T-helper 2 cell treated with Interferon-gamma antibody and Interleukin-4, amounts not matched to agents 5 μg/mL and 100 μg/mL, for 36 hours (primary cell): Measurements from ENCODE around the gene ZNF732.
"Not testable (repeated sequence)": the region's sequence is repeated elsewhere in the genome, so short reads cannot be mapped to it uniquely, and the experiment has no call there.

Source experiments
- DNase-seq: peaks from one replicate; pipeline ENCODE4 v3.0.0; 2021; ENCODE audit warnings: low spot score
- H3K27ac Mint-ChIP-seq: one replicate; pipeline ENCODE4 v1.8.0; 2021; ENCODE audit warnings: mild to moderate bottlenecking, mixed read lengths
- H3K27me3 Mint-ChIP-seq: one replicate; pipeline ENCODE4 v1.8.0; 2021; ENCODE audit warnings: low read depth, mixed read lengths
- H3K36me3 Mint-ChIP-seq: one replicate; pipeline ENCODE4 v1.8.0; 2021; ENCODE audit warnings: low read depth, mixed read lengths
- H3K4me1 Mint-ChIP-seq: one replicate; pipeline ENCODE4 v1.8.0; 2021; ENCODE audit warnings: low read depth, mixed read lengths
- H3K4me3 Mint-ChIP-seq: one replicate; pipeline ENCODE4 v1.8.0; 2022; ENCODE audit warnings: mild to moderate bottlenecking, moderate library complexity, mixed read lengths
- H3K9me3 Mint-ChIP-seq: one replicate; pipeline ENCODE4 v1.8.0; 2021; ENCODE audit warnings: mixed read lengths

The ZNF732 gene

DNA sequence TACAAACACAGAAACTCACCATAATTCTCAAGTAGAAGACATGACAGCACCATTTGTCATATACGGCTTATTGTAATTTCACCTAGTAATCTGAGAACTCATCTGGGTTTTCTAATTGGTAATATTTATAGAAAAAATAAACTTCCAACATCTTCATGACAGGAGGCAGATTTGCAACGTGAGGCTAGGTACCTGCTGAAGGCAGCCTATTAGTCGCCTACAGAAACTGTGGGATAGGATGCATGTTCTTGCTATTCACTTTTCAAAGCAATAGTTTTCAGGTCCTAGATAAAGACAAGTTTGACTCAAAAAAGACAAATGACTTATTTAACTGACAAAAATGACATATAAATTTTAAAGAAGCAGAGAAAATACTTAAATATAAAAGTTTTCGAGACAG is 2.9 kb downstream of the ZNF732 start:
- H3K4me1 Mint-ChIP-seq, result no peaks in the 10 kb centered on the region
- no peak overlapping the region for H3K4me3 Mint-ChIP-seq
- H3K36me3 Mint-ChIP-seq, result no peaks in the 10 kb centered on the region
- no peak overlapping the region for H3K27ac Mint-ChIP-seq
- peaks cover 52% of the 10 kb centered on the region for H3K9me3 Mint-ChIP-seq
- DNase-seq, result no peak
- H3K27me3 Mint-ChIP-seq, result no peaks in the 10 kb centered on the region

DNA sequence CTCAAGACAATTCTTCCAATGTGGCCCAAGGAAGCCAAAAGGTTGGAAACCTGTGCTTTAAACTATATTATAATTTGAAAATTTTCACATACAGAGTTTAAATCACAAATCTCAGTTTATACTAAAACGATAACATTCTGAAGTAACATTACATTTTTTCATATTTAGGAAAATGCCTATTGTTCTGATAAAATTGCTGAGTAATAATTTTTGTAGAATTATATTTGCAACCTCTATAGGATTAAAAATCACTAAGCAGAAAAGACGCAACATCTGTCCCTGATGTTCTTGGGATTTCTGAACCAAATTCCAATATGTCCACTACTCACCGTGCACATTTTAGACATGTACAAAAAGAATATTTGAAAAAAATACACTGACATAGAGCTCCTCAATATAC is 10.5 kb downstream of the ZNF732 start:
- Mint-ChIP-seq H3K36me3 (no peaks in the 10 kb centered on the region), H3K4me3 (no peak overlapping the region), H3K9me3 (peaks cover 49% of the 10 kb centered on the region), H3K27me3 (no peaks in the 10 kb centered on the region), H3K27ac (no peak overlapping the region), H3K4me1 (no peaks in the 10 kb centered on the region)
- DNase-seq, result no peak

- no peak for DNase-seq
Observed at GRCh38 chr4:288891-289290, 16.4 kb downstream of the ZNF732 start.

GRCh38 chr4:273309-274017 is 31.8 kb downstream of the ZNF732 start:
- Mint-ChIP-seq H3K9me3 (peaks cover 81% of the 10 kb centered on the region), H3K4me3 (no peak overlapping the region), H3K4me1 (no peaks in the 10 kb centered on the region), H3K36me3 (peaks cover 10% of the 10 kb centered on the region), H3K27me3 (no peaks in the 10 kb centered on the region), H3K27ac (no peak overlapping the region)
- DNase-seq, result no peak

More at GRCh38 chr4:288891-289290, 16.4 kb downstream of the ZNF732 start:
- Mint-ChIP-seq H3K27me3 (no peaks in the 10 kb centered on the region), H3K27ac (no peak overlapping the region), H3K4me3 (no peak overlapping the region), H3K36me3 (peaks cover 2% of the 10 kb centered on the region), H3K9me3 (peaks cover 48% of the 10 kb centered on the region), H3K4me1 (no peaks in the 10 kb centered on the region)

DNA sequence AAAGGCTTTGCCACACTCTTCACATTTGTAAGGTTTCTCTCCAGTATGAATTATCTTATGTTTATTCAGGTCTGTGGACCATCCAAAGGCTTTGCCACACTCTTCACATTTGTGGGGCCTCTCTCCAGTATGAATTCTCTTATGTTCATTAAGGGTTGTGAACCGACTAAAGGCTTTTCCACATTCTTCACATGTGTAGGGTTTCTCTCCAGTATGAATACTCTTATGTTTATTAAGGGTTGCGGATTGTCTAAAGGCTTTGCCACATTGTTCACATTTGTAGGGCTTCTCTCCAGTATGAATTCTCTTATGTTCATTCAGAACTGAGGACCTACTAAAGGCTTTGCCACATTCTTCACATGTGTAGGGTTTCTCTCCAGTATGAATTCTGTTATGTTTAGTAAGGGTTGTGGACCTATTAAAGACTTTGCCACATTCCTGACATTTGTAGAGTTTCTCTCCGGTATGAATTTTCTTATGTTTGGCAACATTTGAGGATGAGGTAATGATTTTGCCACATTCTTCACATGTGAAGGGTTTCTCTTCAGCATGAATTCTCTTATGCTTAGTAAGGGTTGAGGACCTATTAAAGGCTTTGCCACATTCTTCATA is 33.7 kb downstream of the ZNF732 start:
- DNase-seq, result no peak
- no peaks in the 10 kb centered on the region for H3K27me3 Mint-ChIP-seq
- H3K4me3 Mint-ChIP-seq, result no peak overlapping the region
- H3K36me3 Mint-ChIP-seq, result peaks cover 8% of the 10 kb centered on the region
- no peak overlapping the region for H3K27ac Mint-ChIP-seq
- H3K4me1 Mint-ChIP-seq, result no peaks in the 10 kb centered on the region
- peaks cover 70% of the 10 kb centered on the region for H3K9me3 Mint-ChIP-seq

GRCh38 chr4:259240-259639 is 46.0 kb downstream of the ZNF732 start:
- not testable (repeated sequence) for H3K27me3 Mint-ChIP-seq, H3K4me1 Mint-ChIP-seq, H3K4me3 Mint-ChIP-seq, H3K36me3 Mint-ChIP-seq, DNase-seq, H3K27ac Mint-ChIP-seq
- peaks cover 61% of the 10 kb centered on the region for H3K9me3 Mint-ChIP-seq

DNA sequence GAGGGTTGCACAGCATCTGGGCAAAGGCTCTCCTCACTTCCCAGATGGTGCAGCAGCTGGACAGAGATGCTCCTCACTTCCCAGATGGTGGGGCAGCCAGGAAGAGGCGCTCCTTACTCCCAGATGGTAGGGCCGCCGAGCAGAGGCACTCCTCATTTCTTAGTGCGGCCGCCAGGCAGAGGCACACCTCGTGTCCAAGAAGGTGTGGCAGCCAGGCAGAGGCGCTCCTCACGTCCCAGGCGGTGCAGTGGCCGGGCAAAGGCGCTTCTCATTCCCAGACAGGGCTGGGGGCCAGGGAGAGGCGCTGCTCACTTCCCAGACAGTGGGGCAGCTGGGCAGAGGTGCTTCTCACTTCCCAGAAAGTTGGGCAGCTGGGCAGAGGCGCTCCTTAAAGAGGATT is 48.8 kb downstream of the ZNF732 start:
- Mint-ChIP-seq H3K9me3 (peaks cover 60% of the 10 kb centered on the region), H3K27me3 (no peaks in the 10 kb centered on the region), H3K4me3 (no peak overlapping the region), H3K27ac (no peak overlapping the region), H3K36me3 (peaks cover 2% of the 10 kb centered on the region), H3K4me1 (no peaks in the 10 kb centered on the region)
- DNase-seq, result no peak

DNA sequence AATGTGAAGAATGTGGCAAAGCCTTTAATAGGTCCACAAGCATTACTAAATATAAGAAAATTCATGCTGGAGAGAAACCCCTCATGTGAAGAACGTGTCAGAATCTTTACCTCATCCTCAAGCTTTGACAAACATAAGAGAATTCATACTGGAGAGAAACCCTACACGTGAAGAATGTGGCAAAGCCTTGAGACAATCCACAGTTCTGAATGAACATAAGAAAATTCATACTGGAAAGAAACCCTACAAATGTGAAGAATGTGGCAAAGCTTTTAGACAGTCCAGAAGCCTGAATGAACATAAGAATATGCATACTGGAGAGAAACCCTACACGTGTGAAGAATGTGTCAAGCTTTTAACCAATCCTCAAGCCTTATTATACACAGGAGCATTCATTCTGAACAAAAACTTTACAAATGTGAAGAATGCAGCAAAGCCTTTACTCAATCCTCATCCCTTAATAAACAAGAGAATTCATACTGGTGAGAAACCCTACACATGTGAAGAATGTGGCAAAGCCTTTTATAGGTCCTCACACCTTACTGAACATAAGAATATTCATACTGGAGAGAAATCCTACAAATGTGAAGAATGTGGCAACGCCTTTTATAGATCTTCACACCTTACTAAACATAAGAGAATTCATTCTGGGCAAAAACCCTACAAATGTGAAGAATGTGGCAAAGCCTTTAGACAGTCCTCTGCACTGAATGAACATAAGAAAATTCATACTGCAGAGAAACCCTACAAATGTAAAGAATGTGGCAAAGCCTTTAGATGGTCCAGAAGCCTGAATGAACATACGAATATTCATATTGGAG is 51.1 kb downstream of the ZNF732 start:
- no peak for DNase-seq
- Mint-ChIP-seq H3K36me3 (peaks cover 2% of the 10 kb centered on the region), H3K4me3 (no peak overlapping the region), H3K9me3 (peaks cover 60% of the 10 kb centered on the region), H3K27ac (no peak overlapping the region), H3K27me3 (no peaks in the 10 kb centered on the region), H3K4me1 (no peaks in the 10 kb centered on the region)

- no peak overlapping the region for H3K4me3 Mint-ChIP-seq
- H3K4me1 Mint-ChIP-seq, result no peaks in the 10 kb centered on the region
- DNase-seq, result no peak
- H3K36me3 Mint-ChIP-seq, result peaks cover 4% of the 10 kb centered on the region
- H3K27ac Mint-ChIP-seq, result no peak overlapping the region
- peaks cover 76% of the 10 kb centered on the region for H3K9me3 Mint-ChIP-seq
- H3K27me3 Mint-ChIP-seq, result no peaks in the 10 kb centered on the region
Observed at GRCh38 chr4:252065-252601, 53.1 kb downstream of the ZNF732 start.

DNA sequence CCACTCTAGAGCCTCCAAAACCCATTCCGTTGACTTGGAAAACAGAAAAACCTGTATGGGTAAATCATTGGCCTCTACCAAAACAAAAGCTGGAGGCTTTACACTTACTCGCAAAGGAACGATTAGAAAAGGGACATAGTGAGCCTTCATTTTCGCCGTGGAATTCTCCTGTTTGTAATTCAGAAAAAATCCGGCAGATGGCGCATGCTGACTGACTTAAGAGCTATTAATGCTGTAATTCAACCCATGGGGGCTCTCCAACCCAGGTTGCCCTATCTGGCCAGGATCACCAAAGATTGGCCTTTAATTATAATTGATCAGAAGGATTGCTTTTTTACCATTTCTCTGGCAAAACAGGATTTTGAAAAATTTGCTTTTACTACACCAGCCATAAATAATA is 60.8 kb downstream of the ZNF732 start:
- H3K4me1 Mint-ChIP-seq, result peaks cover 7% of the 10 kb centered on the region
- peaks cover 24% of the 10 kb centered on the region for H3K9me3 Mint-ChIP-seq
- no peak overlapping the region for H3K27ac Mint-ChIP-seq
- H3K27me3 Mint-ChIP-seq, result no peaks in the 10 kb centered on the region
- DNase-seq, result peak; percentile 13
- H3K36me3 Mint-ChIP-seq, result peaks cover 5% of the 10 kb centered on the region
- H3K4me3 Mint-ChIP-seq, result no peak overlapping the region

DNA sequence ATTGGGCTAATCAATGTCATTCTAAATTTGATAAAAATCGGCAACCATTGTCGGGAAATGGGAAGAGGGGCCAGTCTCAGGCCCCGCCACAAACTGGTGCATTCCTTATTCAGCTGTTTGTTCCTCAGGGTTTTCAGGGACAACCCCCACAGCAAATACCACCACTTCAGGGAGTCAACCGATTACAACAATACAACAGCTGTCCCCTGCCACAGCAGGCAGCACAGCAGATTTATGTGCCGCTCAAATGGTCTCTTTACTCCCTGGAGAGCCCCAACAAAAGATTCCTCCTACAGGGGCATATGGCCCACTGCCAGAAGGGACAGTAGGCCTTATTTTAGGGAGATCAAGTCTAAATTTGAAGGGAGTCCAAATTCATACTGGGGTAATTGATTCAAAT is 61.8 kb downstream of the ZNF732 start:
- Mint-ChIP-seq H3K36me3 (peaks cover 3% of the 10 kb centered on the region), H3K9me3 (peaks cover 19% of the 10 kb centered on the region), H3K4me1 (peaks cover 7% of the 10 kb centered on the region), H3K4me3 (no peak overlapping the region), H3K27me3 (no peaks in the 10 kb centered on the region), H3K27ac (no peak overlapping the region)
- DNase-seq, result no peak

DNA sequence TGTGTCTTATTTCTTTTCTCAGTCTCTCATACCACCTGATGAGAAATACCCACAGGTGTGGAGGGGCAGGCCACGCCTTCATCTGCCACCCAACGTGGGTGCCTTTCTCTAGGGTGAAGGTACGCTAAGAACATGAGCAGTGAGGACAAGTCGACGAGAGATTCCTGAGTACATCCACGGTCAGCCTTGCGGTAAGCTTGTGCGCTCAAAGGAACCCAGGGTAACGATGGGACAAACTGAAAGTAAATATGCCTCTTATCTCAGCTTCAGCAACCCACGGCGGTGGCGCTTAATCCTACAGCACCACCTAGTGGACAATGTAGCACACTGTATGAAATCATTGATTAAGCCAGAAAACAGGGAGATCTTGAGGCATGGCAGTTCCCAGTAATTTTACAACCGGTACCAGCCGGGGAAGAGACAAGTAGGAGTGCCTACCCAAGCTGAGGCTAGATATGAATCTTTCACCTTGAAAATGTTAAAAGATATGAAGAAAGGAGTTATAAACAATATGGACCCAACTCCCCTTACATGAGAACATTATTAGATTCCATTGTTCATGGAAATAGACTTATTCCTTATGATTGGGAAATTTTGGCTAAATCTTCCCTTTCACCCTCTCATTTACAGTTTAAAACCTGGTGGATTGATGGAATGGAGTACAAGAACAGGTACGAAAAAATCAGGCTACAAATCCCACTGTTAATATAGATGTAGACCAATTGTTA is 63.0 kb downstream of the ZNF732 start:
- peaks cover 7% of the 10 kb centered on the region for H3K4me1 Mint-ChIP-seq
- no peaks in the 10 kb centered on the region for H3K27me3 Mint-ChIP-seq
- H3K9me3 Mint-ChIP-seq, result peaks cover 13% of the 10 kb centered on the region
- peaks cover 3% of the 10 kb centered on the region for H3K36me3 Mint-ChIP-seq
- H3K4me3 Mint-ChIP-seq, result peak overlapping the region; percentile 84
- H3K27ac Mint-ChIP-seq, result peak overlapping the region; percentile 76
- peak; percentile 57 for DNase-seq

- H3K27ac Mint-ChIP-seq, H3K27me3 Mint-ChIP-seq, DNase-seq, H3K9me3 Mint-ChIP-seq, H3K4me1 Mint-ChIP-seq, H3K36me3 Mint-ChIP-seq: not testable (repeated sequence)
- peak overlapping the region; percentile 84 for H3K4me3 Mint-ChIP-seq
Observed at GRCh38 chr4:241411-241810, 63.9 kb downstream of the ZNF732 start.
